A549 (cell line): Measurements from ENCODE around the gene BBS4. TPM values are rescaled to one million over a fixed set of nuclear protein-coding genes. Genes with fewer than 3 reads are reported as not detected.

Source experiments
- ATAC-seq, 2 experiments: fragments of 200-7000 bp in 1 of 2; fragments of >200 bp in 1 of 2; cut with Nextera tagmentation in 1 of 2; cut with Tn5 transposase in 1 of 2; 3 replicates each; pipeline versions ENCODE4 v1.8.0 to v1.9.1; 2018 to 2020; ENCODE audit warnings: mild to moderate bottlenecking in 1 of 2, moderate library complexity in 1 of 2
- CTCF ChIA-PET: fragments of 300-600 bp; sonication (Branson Sonifier 250); formaldehyde crosslinking; extraction: SDS; loops from one replicate; lab custom pipeline; 2021; ENCODE audit warnings: antibody characterized with exemption, inconsistent platforms; lab: Yijun Ruan, JAX
- POLR2A ChIA-PET: fragments of 350-600 bp; formaldehyde crosslinking; extraction: SDS; loops from one replicate; lab custom pipeline; 2021; ENCODE audit warnings: antibody characterized with exemption, inconsistent platforms; lab: Yijun Ruan, JAX
- DNase-seq, 2 experiments: peaks; one replicate each; pipeline versions ENCODE4 v3.0.0 to v3.0.0-alpha.2; 2011 to 2016; ENCODE audit warnings: low read depth in 1 of 2, low spot score in 1 of 2
- FAIRE-seq: peaks from 2 replicates; lab custom pipeline; 2011; peaks lifted over from hg19 to GRCh38; lab: Jason Lieb, UNC
- H3K27ac ChIP-seq, 2 experiments: fragments of >200 bp; sonication (Bioruptor Twin); formaldehyde crosslinking; 3 replicates each; pipeline ENCODE4 v1.5.1; 2016 to 2017
- H3K4me1 ChIP-seq: fragments of >200 bp; sonication (Bioruptor Twin); formaldehyde crosslinking; 3 replicates; pipeline ENCODE4 v1.6.1; 2016
- H3K4me2 ChIP-seq: fragments of >200 bp; sonication (Bioruptor Twin); formaldehyde crosslinking; 3 replicates; pipeline ENCODE4 v1.6.1; 2016
- H3K4me3 ChIP-seq: fragments of >200 bp; sonication (Bioruptor Twin); formaldehyde crosslinking; 3 replicates; pipeline ENCODE4 v1.5.1; 2016
- H3K9me3 ChIP-seq: fragments of >200 bp; sonication (Bioruptor Twin); formaldehyde crosslinking; 3 replicates; pipeline ENCODE4 v1.6.1; 2016
- ESRRA ChIP-seq: fragments of 150-350 bp; IDR thresholded peaks from 2 replicates; pipeline ENCODE4 v1.6.1; 2014; ENCODE audit warnings: mild to moderate bottlenecking, low read length, borderline replicate concordance
- GATA3 ChIP-seq: IDR thresholded peaks from 2 replicates; pipeline ENCODE4 v1.6.1; 2012; ENCODE audit warnings: borderline replicate concordance
- HEYL ChIP-seq: fragments of 250-450 bp; sonication (Bioruptor Pico); IDR thresholded peaks from 2 replicates; pipeline ENCODE4 v1.8.0; 2021; ENCODE audit warnings: mild to moderate bottlenecking, moderate library complexity
- JUNB ChIP-seq: fragments of >200 bp; sonication (Bioruptor Twin); formaldehyde crosslinking; IDR thresholded peaks from 2 replicates; pipeline ENCODE4 v1.6.1; 2016
- KDM1A ChIP-seq: fragments of 200-600 bp; sonication (generic); IDR thresholded peaks from 2 replicates; pipeline ENCODE4 v1.6.1; 2016; ENCODE audit warnings: low read depth, mild to moderate bottlenecking
- POLR2A ChIP-seq: IDR thresholded peaks from 2 replicates; pipeline ENCODE4 v1.6.1; 2012; ENCODE audit warnings: mild to moderate bottlenecking, low read length
- RARB ChIP-seq: fragments of 250-450 bp; sonication (Bioruptor Pico); IDR thresholded peaks from 2 replicates; pipeline ENCODE4 v1.8.0; 2021; ENCODE audit warnings: mild to moderate bottlenecking, moderate library complexity
- RNF2 ChIP-seq: fragments of 200-600 bp; sonication (generic); IDR thresholded peaks from 2 replicates; pipeline ENCODE4 v1.6.1; 2016; ENCODE audit warnings: low read depth, mild to moderate bottlenecking, antibody characterized with exemption, moderate library complexity, borderline replicate concordance
- ZNF302 ChIP-seq: fragments of 250-450 bp; sonication (Bioruptor Pico); IDR thresholded peaks from 2 replicates; pipeline ENCODE4 v1.9.0; 2021; ENCODE audit warnings: inconsistent platforms, mild to moderate bottlenecking, moderate library complexity
- WGBS: methylation state at CpG from one replicate; pipeline ENCODE4 v1.1.6; 2017; ENCODE audit errors: missing lambda C conversion rate; 5-methylcytosine and 5-hydroxymethylcytosine counted together
- polyA plus RNA-seq, 4 experiments: library from polyadenylated mRNA; depleted of rRNA in 3 of 4; stranded (reverse); fragments of >200 nt; fragmentation: RNase III in 1 of 4; extraction: RNeasy Plus Mini Kit Qiagen cat#74134 plus additional on column Dnase treatment in 1 of 4; gene quantifications; 2 replicates in 3 of 4; 3 replicates in 1 of 4; pipeline ENCODE4 v1.2.3, GENCODE V29; 2011 to 2017
- small RNA-seq, 6 experiments: library from RNA; depleted of rRNA; stranded (forward); fragments of <200 nt; gene quantifications; one replicate each; pipeline ENCODE3, GENCODE V24; 2012
- TF ChIP-seq, protein P1 (sequence below): fragments of 200-600 bp; sonication (generic); IDR thresholded peaks from 2 replicates; pipeline ENCODE4 v1.6.1; 2016; ENCODE audit warnings: antibody characterized with exemption, mild to moderate bottlenecking, moderate library complexity
- TF ChIP-seq, protein P2 (sequence below): fragments of >200 bp; sonication (Bioruptor Twin); formaldehyde crosslinking; IDR thresholded peaks from 3 replicates; pipeline ENCODE4 v1.6.1; 2016

The BBS4 gene
- polyA plus RNA-seq, 2 of the 4 experiments (the other 2 are of a cell fraction), result 22.6 to 40.4 TPM

DNA sequence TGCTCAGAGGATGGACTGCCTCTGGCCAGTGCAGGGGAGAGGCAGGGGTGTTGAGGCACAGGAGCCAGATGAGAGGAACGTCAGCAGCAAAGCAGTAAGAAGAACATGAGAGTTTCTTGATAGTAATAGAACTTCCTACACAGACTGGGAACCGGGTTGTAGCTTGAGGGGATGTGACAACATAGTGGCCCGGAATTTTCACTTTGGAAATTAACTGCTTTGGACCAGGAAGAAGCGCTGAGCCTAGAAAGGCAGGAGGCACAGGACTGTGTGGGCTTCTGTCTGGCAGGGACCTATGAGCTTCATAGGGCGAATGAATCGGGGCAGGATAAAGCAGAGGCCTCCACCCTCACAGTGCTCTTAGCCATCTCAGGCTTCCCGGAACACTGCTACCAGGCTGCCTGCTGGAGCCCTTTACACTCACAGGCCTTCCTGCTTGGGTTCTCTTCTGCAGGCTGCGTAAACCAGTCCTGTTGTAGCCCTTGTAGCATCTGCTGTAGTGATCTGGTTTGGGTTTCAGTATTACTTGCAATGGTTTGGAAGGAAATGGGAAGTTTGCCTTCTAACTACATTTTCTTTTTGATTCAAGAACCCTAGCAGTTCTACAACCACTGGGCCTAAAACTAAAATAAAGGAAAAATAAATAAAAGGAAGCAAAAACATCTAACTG is 100.8 kb downstream of the BBS4 start:
- DNase-seq (no peak), FAIRE-seq (no peak), ATAC-seq (no peak)
- WGBS, result 71% methylated on average over 8 of the region's 8 CpGs
- POLR2A ChIA-PET, result no interaction called here
- H3K4me3 ChIP-seq, result no peak overlapping the region
- no peak overlapping the region for H3K27ac ChIP-seq
- H3K4me2 ChIP-seq, result no peak overlapping the region
- H3K9me3 ChIP-seq, result no peaks in the 10 kb centered on the region
- no peak for TF ChIP-seq RNF2
- TF ChIP-seq KDM1A, result no peak
- TF ChIP-seq GATA3, result no peak
- no peak for TF ChIP-seq ZNF302 (CRISPR knock-in tag)
- TF ChIP-seq RARB (CRISPR knock-in tag), result no peak
- TF ChIP-seq, protein P1, sequence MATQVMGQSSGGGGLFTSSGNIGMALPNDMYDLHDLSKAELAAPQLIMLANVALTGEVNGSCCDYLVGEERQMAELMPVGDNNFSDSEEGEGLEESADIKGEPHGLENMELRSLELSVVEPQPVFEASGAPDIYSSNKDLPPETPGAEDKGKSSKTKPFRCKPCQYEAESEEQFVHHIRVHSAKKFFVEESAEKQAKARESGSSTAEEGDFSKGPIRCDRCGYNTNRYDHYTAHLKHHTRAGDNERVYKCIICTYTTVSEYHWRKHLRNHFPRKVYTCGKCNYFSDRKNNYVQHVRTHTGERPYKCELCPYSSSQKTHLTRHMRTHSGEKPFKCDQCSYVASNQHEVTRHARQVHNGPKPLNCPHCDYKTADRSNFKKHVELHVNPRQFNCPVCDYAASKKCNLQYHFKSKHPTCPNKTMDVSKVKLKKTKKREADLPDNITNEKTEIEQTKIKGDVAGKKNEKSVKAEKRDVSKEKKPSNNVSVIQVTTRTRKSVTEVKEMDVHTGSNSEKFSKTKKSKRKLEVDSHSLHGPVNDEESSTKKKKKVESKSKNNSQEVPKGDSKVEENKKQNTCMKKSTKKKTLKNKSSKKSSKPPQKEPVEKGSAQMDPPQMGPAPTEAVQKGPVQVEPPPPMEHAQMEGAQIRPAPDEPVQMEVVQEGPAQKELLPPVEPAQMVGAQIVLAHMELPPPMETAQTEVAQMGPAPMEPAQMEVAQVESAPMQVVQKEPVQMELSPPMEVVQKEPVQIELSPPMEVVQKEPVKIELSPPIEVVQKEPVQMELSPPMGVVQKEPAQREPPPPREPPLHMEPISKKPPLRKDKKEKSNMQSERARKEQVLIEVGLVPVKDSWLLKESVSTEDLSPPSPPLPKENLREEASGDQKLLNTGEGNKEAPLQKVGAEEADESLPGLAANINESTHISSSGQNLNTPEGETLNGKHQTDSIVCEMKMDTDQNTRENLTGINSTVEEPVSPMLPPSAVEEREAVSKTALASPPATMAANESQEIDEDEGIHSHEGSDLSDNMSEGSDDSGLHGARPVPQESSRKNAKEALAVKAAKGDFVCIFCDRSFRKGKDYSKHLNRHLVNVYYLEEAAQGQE, result no peak
- no peak for TF ChIP-seq HEYL (CRISPR knock-in tag)
- TF ChIP-seq, protein P2, sequence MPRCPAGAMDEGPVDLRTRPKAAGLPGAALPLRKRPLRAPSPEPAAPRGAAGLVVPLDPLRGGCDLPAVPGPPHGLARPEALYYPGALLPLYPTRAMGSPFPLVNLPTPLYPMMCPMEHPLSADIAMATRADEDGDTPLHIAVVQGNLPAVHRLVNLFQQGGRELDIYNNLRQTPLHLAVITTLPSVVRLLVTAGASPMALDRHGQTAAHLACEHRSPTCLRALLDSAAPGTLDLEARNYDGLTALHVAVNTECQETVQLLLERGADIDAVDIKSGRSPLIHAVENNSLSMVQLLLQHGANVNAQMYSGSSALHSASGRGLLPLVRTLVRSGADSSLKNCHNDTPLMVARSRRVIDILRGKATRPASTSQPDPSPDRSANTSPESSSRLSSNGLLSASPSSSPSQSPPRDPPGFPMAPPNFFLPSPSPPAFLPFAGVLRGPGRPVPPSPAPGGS, result no peak
- TF ChIP-seq ESRRA, result no peak
- peaks cover 11% of the 10 kb centered on the region for H3K4me1 ChIP-seq
- CTCF ChIA-PET, result interaction anchor here (1.0 to 3.4 kb wide), 5 partner anchors 8 to 295 kb away, joined by 3 to 27 read pairs (median 7); partner anchors contain the start of gene NEO1

DNA sequence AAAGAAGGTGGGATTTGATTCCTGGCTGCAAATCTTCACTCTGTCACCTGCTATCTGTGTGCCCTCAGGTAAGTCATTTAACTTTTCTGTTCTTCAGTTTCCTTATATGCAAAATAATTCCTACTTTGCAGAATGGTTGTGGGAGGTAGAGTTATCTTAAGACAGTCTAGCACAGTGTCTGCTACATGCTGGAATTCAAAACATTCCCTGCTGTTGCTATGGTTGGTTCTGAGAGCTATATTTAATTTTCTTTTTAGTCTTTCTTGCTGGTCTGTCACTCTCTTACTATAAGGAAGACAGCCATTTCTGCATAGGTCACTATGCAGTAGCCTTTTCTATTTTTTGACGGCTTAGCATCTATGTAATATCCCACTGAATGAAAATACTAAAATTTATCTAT is 101.5 kb downstream of the BBS4 start:
- CTCF ChIA-PET, result interaction anchor here (1.0 to 2.5 kb wide), 2 partner anchors 9 to 294 kb away, joined by 5 to 12 read pairs; no protein-coding TSS in a partner anchor
- TF ChIP-seq POLR2A (no peak), JUNB (no peak)
- TF ChIP-seq, all 56 proteins: peak for 0
- Histone ChIP-seq H3K4me1 (peaks cover 5% of the 10 kb centered on the region; the same call in 2 of the 3 replicates), H3K27ac (no peak overlapping the region), H3K4me3 (no peak overlapping the region), H3K4me2 (no peak overlapping the region), H3K9me3 (no peaks in the 10 kb centered on the region)
- FAIRE-seq (no peak), DNase-seq (no peak), ATAC-seq (no peak)
- POLR2A ChIA-PET, result no interaction called here
- WGBS, result 79% methylated on average over 1 of the region's 1 CpG

Small RNA genes within 50 kb of the gene (small RNA-seq; reads per million reads assigned to genes)
- 0 reads per million in 6 experiments for gene RN7SL853P

Other genes starting within 250 kb of the BBS4 start
- gene ARIH1, start 211.9 kb upstream of the BBS4 start, polyA plus RNA-seq (2011; rRNA removed), result 127 and 138 TPM in 2 replicates
- gene ARIH1, start 211.9 kb upstream of the BBS4 start, polyA plus RNA-seq (2017; fragmentation: RNase III; extraction: RNeasy Plus Mini Kit Qiagen cat#74134 plus additional on column Dnase treatment), result 92.6 to 95.5 TPM (median 94.7 TPM) in 3 replicates
- gene GOLGA6B, start 31.5 kb upstream of the BBS4 start, polyA plus RNA-seq (2011; rRNA removed), result not detected in 2 replicates
- gene GOLGA6B, start 31.5 kb upstream of the BBS4 start, polyA plus RNA-seq (2017; fragmentation: RNase III; extraction: RNeasy Plus Mini Kit Qiagen cat#74134 plus additional on column Dnase treatment), result not detected in 3 replicates
- gene HIGD2B, start within 50 bp of the BBS4 start, polyA plus RNA-seq (2011; rRNA removed), result not detected in 2 replicates
- gene HIGD2B, start within 50 bp of the BBS4 start, polyA plus RNA-seq (2017; fragmentation: RNase III; extraction: RNeasy Plus Mini Kit Qiagen cat#74134 plus additional on column Dnase treatment), result not detected in 3 replicates
- 94.6 and 98.3 TPM in 2 replicates for gene ADPGK, start 97.6 kb downstream of the BBS4 start, polyA plus RNA-seq (2011; rRNA removed)
- gene ADPGK, start 97.6 kb downstream of the BBS4 start, polyA plus RNA-seq (2017; fragmentation: RNase III; extraction: RNeasy Plus Mini Kit Qiagen cat#74134 plus additional on column Dnase treatment), result 56.6 to 62.5 TPM (median 60.3 TPM) in 3 replicates